Measurements from ENCODE around the gene SEMA6A.

GRCh38 chr5:116575326-116576052 lies 866 bp upstream of the SEMA6A start:
- TF ChIP-seq, protein P1, sequence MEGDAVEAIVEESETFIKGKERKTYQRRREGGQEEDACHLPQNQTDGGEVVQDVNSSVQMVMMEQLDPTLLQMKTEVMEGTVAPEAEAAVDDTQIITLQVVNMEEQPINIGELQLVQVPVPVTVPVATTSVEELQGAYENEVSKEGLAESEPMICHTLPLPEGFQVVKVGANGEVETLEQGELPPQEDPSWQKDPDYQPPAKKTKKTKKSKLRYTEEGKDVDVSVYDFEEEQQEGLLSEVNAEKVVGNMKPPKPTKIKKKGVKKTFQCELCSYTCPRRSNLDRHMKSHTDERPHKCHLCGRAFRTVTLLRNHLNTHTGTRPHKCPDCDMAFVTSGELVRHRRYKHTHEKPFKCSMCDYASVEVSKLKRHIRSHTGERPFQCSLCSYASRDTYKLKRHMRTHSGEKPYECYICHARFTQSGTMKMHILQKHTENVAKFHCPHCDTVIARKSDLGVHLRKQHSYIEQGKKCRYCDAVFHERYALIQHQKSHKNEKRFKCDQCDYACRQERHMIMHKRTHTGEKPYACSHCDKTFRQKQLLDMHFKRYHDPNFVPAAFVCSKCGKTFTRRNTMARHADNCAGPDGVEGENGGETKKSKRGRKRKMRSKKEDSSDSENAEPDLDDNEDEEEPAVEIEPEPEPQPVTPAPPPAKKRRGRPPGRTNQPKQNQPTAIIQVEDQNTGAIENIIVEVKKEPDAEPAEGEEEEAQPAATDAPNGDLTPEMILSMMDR (optimal IDR thresholded peaks at IDR 0.05 in 1 of 3, IDR thresholded peaks at IDR 0.05 in 1 of 3, conservative IDR thresholded peaks at IDR 0.05 in 1 of 3; ENCODE audit: extremely low read depth in 1 of 3, insufficient read depth in 2 of 3, low read length in 3 of 3) = no peak
- TF ChIP-seq EZH2 (IDR thresholded peaks at IDR 0.05; ENCODE audit: low read length) = no peak
